Measurements from ENCODE around the gene ENO4.

Gene ENO4

GRCh38 chr10:116831790-116832189 lies 17.5 kb upstream of the ENO4 start:
- TF ChIP-seq CTCF (IDR thresholded peaks at IDR 0.05; ENCODE audit: low read depth, low read length, missing control alignments), result no peak
- H3K4me3 ChIP-seq (ENCODE audit: low read depth, low read length), result no peak overlapping the region
- no peak overlapping the region for H3K27ac ChIP-seq
- in situ Hi-C loops (cut with HindIII; ENCODE audit: low pct_ligation_motif_present, low sequenced_read_pairs), result no loop called here
- DNase-seq, result no peak
- H3K27me3 ChIP-seq (replicated peaks), result peaks cover 2% of the 10 kb centered on the region
- H3K36me3 ChIP-seq (replicated peaks), result no peaks in the 10 kb centered on the region

- Histone ChIP-seq H3K27ac (no peak overlapping the region), H3K27me3 (replicated peaks) (peaks cover 2% of the 10 kb centered on the region), H3K36me3 (replicated peaks) (no peaks in the 10 kb centered on the region), H3K4me3 (ENCODE audit: low read depth, low read length) (no peak overlapping the region)
- in situ Hi-C loops (cut with HindIII; ENCODE audit: low pct_ligation_motif_present, low sequenced_read_pairs), result no loop called here
- TF ChIP-seq CTCF (IDR thresholded peaks at IDR 0.05; ENCODE audit: low read depth, low read length, missing control alignments), result no peak
- DNase-seq, result no peak
These were observed 15.0 kb upstream of the ENO4 start for GRCh38 chr10:116833986-116834985.

- Histone ChIP-seq H3K36me3 (replicated peaks) (no peaks in the 10 kb centered on the region), H3K4me3 (ENCODE audit: low read depth, low read length) (no peak overlapping the region), H3K27me3 (replicated peaks) (peaks cover 2% of the 10 kb centered on the region), H3K27ac (no peak overlapping the region)
- in situ Hi-C loops (cut with HindIII; ENCODE audit: low pct_ligation_motif_present, low sequenced_read_pairs), result no loop called here
- no peak for TF ChIP-seq CTCF (IDR thresholded peaks at IDR 0.05; ENCODE audit: low read depth, low read length, missing control alignments)
- DNase-seq, result no peak
These were observed 13.6 kb upstream of the ENO4 start for GRCh38 chr10:116835658-116836057.

GRCh38 chr10:116836083-116836482 lies 13.2 kb upstream of the ENO4 start:
- peaks cover 2% of the 10 kb centered on the region for H3K27me3 ChIP-seq (replicated peaks)

GRCh38 chr10:116836902-116837523 lies 12.3 kb upstream of the ENO4 start:
- DNase-seq, result no peak
- Histone ChIP-seq H3K27ac (no peak overlapping the region), H3K4me3 (ENCODE audit: low read depth, low read length) (no peak overlapping the region), H3K36me3 (replicated peaks) (no peaks in the 10 kb centered on the region), H3K27me3 (replicated peaks) (peaks cover 2% of the 10 kb centered on the region)
- peak; percentile 65 for TF ChIP-seq CTCF (IDR thresholded peaks at IDR 0.05; ENCODE audit: low read depth, low read length, missing control alignments)
- in situ Hi-C loops (cut with HindIII; ENCODE audit: low pct_ligation_motif_present, low sequenced_read_pairs), result no loop called here

More at GRCh38 chr10:116836083-116836482, 13.2 kb upstream of the ENO4 start:
- no peaks in the 10 kb centered on the region for H3K36me3 ChIP-seq (replicated peaks)
- in situ Hi-C loops (cut with HindIII; ENCODE audit: low pct_ligation_motif_present, low sequenced_read_pairs), result no loop called here
- H3K27ac ChIP-seq, result no peak overlapping the region
- DNase-seq, result no peak
- no peak for TF ChIP-seq CTCF (IDR thresholded peaks at IDR 0.05; ENCODE audit: low read depth, low read length, missing control alignments)
- no peak overlapping the region for H3K4me3 ChIP-seq (ENCODE audit: low read depth, low read length)

Measured in brain microvascular endothelial cell (primary cell).